Mesenchymal stem cell (in vitro differentiated cells and primary cell): ENCODE measurements around the gene KLB.
"Not testable (repeated sequence)": the region's sequence is repeated elsewhere in the genome, so short reads cannot be mapped to it uniquely, and the experiment has no call there.

Experiments
- DNase-seq: peaks from one replicate; pipeline ENCODE4 v3.0.0-alpha.2; 2013
- H2AFZ ChIP-seq: one replicate; pipeline ENCODE4 v1.6.1; 2013; ENCODE audit warnings: low read depth, mild to moderate bottlenecking, control low read depth, inconsistent platforms, low read length, moderate library complexity
- H2AK5ac ChIP-seq: 2 replicates; pipeline ENCODE4 v1.6.1; 2013; ENCODE audit warnings: low read length, moderate library complexity, mild to moderate bottlenecking, inconsistent platforms; ENCODE audit not compliant: severe bottlenecking
- H2BK120ac ChIP-seq: one replicate; pipeline ENCODE4 v1.6.1; 2013; ENCODE audit warnings: low read depth, mild to moderate bottlenecking, inconsistent platforms, low read length, moderate library complexity
- H2BK12ac ChIP-seq, 2 experiments: one replicate each; pipeline ENCODE4 v1.6.1; 2013; ENCODE audit warnings: inconsistent platforms in 2 of 2, low read length in 2 of 2, mild to moderate bottlenecking in 2 of 2, moderate library complexity in 2 of 2, control low read depth in 1 of 2
- H2BK15ac ChIP-seq: one replicate; pipeline ENCODE4 v1.6.1; 2013; ENCODE audit warnings: mild to moderate bottlenecking, low read depth, inconsistent platforms; ENCODE audit not compliant: poor library complexity, severe bottlenecking
- H2BK5ac ChIP-seq: 2 replicates; pipeline ENCODE4 v1.6.1; 2013; ENCODE audit warnings: low read depth, mild to moderate bottlenecking, low read length, control low read depth, inconsistent platforms; ENCODE audit not compliant: poor library complexity, severe bottlenecking
- H3K14ac ChIP-seq, 2 experiments: one replicate each; pipeline ENCODE4 v1.6.1; 2013; ENCODE audit warnings: inconsistent platforms in 2 of 2, low read length in 2 of 2, control low read depth in 1 of 2, mild to moderate bottlenecking in 1 of 2, moderate library complexity in 1 of 2
- H3K18ac ChIP-seq, 2 experiments: one replicate each; pipeline ENCODE4 v1.6.1; 2013; ENCODE audit warnings: inconsistent platforms in 2 of 2, low read length in 2 of 2, control low read depth in 1 of 2, low read depth in 1 of 2, mild to moderate bottlenecking in 1 of 2
- H3K23ac ChIP-seq, 2 experiments: one replicate each; pipeline ENCODE4 v1.6.1; 2013; ENCODE audit warnings: inconsistent platforms in 2 of 2, low read length in 2 of 2, mild to moderate bottlenecking in 2 of 2, moderate library complexity in 2 of 2, control low read depth in 1 of 2
- H3K27ac ChIP-seq: 2 replicates; pipeline ENCODE4 v1.5.1; 2013; ENCODE audit warnings: mild to moderate bottlenecking, moderate library complexity, low read length, control low read depth, inconsistent platforms; ENCODE audit not compliant: poor library complexity, severe bottlenecking
- H3K27me3 ChIP-seq, 2 experiments: 2 replicates each; pipeline versions ENCODE4 v1.6.1 to v1.7.0; 2013; ENCODE audit warnings: low read length in 2 of 2, mild to moderate bottlenecking in 2 of 2, moderate library complexity in 2 of 2, control low read depth in 1 of 2, inconsistent platforms in 1 of 2; ENCODE audit not compliant: control insufficient read depth in 1 of 2, insufficient read depth in 1 of 2
- H3K36me3 ChIP-seq, 2 experiments: 2 replicates each; pipeline versions ENCODE4 v1.6.1 to v1.7.0; 2013; ENCODE audit warnings: low read length in 2 of 2, control low read depth in 1 of 2, inconsistent platforms in 1 of 2, low read depth in 1 of 2, mild to moderate bottlenecking in 1 of 2; ENCODE audit not compliant: insufficient read depth in 2 of 2, control insufficient read depth in 1 of 2
- H3K4ac ChIP-seq, 2 experiments: one replicate each; pipeline ENCODE4 v1.6.1; 2013; ENCODE audit warnings: inconsistent platforms in 2 of 2, low read length in 2 of 2, mild to moderate bottlenecking in 2 of 2, moderate library complexity in 2 of 2, control low read depth in 1 of 2, low read depth in 1 of 2
- H3K4me1 ChIP-seq: 2 replicates; pipeline ENCODE4 v1.6.1; 2013; ENCODE audit warnings: low read depth, low read length, control low read depth; ENCODE audit not compliant: control insufficient read depth, insufficient read depth
- H3K4me2 ChIP-seq: 2 replicates; pipeline ENCODE4 v1.6.1; 2013; ENCODE audit warnings: low read length, mild to moderate bottlenecking, inconsistent platforms; ENCODE audit not compliant: poor library complexity, severe bottlenecking
- H3K4me3 ChIP-seq, 2 experiments: 2 replicates each; pipeline versions ENCODE4 v1.5.1 to v1.7.0; 2013; ENCODE audit warnings: low read length in 2 of 2, mild to moderate bottlenecking in 2 of 2, control low read depth in 1 of 2, low read depth in 1 of 2; ENCODE audit not compliant: insufficient read depth in 1 of 2
- H3K79me1 ChIP-seq: replicated peaks from 2 replicates; pipeline ENCODE4 v1.6.1; 2013; ENCODE audit warnings: mild to moderate bottlenecking, control low read depth, low read length, inconsistent platforms; ENCODE audit not compliant: poor library complexity, severe bottlenecking
- H3K9ac ChIP-seq: 2 replicates; pipeline ENCODE4 v1.7.0; 2013; ENCODE audit warnings: mild to moderate bottlenecking, low read length, moderate library complexity
- H3K9me3 ChIP-seq: 2 replicates; pipeline ENCODE4 v1.7.0; 2013; ENCODE audit warnings: mild to moderate bottlenecking, low read length; ENCODE audit not compliant: control insufficient read depth
- H4K8ac ChIP-seq: one replicate; pipeline ENCODE4 v1.6.1; 2013; ENCODE audit warnings: inconsistent platforms, mild to moderate bottlenecking, low read length, moderate library complexity
- H4K91ac ChIP-seq: one replicate; pipeline ENCODE4 v1.6.1; 2013; ENCODE audit warnings: mild to moderate bottlenecking, low read length, inconsistent platforms
- WGBS: methylation state at CpG from one replicate; pipeline ENCODE4 v1.1.7; 2013; ENCODE audit warnings: mixed read lengths; 5-methylcytosine and 5-hydroxymethylcytosine counted together

KLB gene

GRCh38 chr4:39422247-39422646, 15.5 kb downstream of the KLB start:
- H3K9ac ChIP-seq, result no peak overlapping the region
- no peak overlapping the region for H4K8ac ChIP-seq
- H3K4me3 ChIP-seq, result no peak overlapping the region
- H3K4ac ChIP-seq, result no peak overlapping the region
- H3K14ac ChIP-seq, result no peak overlapping the region
- WGBS, result 100% methylated on average over 1 of the region's 3 CpGs
- H3K27me3 ChIP-seq, result no peaks in the 10 kb centered on the region
- no peak overlapping the region for H2BK5ac ChIP-seq
- H4K91ac ChIP-seq, result no peak overlapping the region
- no peak overlapping the region for H2AK5ac ChIP-seq
- H2AFZ ChIP-seq, result no peak overlapping the region
- H2BK12ac ChIP-seq, result no peak overlapping the region
- H3K4me2 ChIP-seq, result no peak overlapping the region
- H3K4me1 ChIP-seq, result no peaks in the 10 kb centered on the region
- no peak overlapping the region for H2BK120ac ChIP-seq
- H3K18ac ChIP-seq, result no peak overlapping the region
- no peaks in the 10 kb centered on the region for H3K79me1 ChIP-seq
- no peaks in the 10 kb centered on the region for H3K36me3 ChIP-seq
- no peak overlapping the region for H3K23ac ChIP-seq
- no peak for DNase-seq
- H3K27ac ChIP-seq, result no peak overlapping the region
- no peak overlapping the region for H2BK15ac ChIP-seq
- no peaks in the 10 kb centered on the region for H3K9me3 ChIP-seq

- not testable (repeated sequence) for H3K36me3 ChIP-seq, H3K27ac ChIP-seq, H2AFZ ChIP-seq, H3K27me3 ChIP-seq, H3K9ac ChIP-seq, H2AK5ac ChIP-seq, H3K4me1 ChIP-seq, DNase-seq, H4K8ac ChIP-seq, H3K14ac ChIP-seq, H2BK120ac ChIP-seq, H2BK15ac ChIP-seq, H3K4me2 ChIP-seq, H3K79me1 ChIP-seq, H4K91ac ChIP-seq, H3K4me3 ChIP-seq, H3K18ac ChIP-seq, H3K9me3 ChIP-seq, H3K23ac ChIP-seq, H2BK5ac ChIP-seq, H2BK12ac ChIP-seq, H3K4ac ChIP-seq
- 70% methylated on average over 1 of the region's 1 CpG for WGBS
Measured at GRCh38 chr4:39425297-39425696, 18.6 kb downstream of the KLB start.

- H3K4ac ChIP-seq, result no peak overlapping the region
- WGBS, result 100% methylated on average over 1 of the region's 1 CpG
- DNase-seq, result no peak
Measured at GRCh38 chr4:39426728-39427127, 20.0 kb downstream of the KLB start.

GRCh38 chr4:39427520-39428114, 20.9 kb downstream of the KLB start:
- Histone ChIP-seq H2AFZ (no peak overlapping the region), H2BK12ac (no peak overlapping the region), H3K4me3 (no peak overlapping the region), H2BK15ac (no peak overlapping the region), H3K18ac (no peak overlapping the region), H3K36me3 (no peaks in the 10 kb centered on the region), H4K91ac (no peak overlapping the region), H3K9me3 (no peaks in the 10 kb centered on the region), H3K27ac (no peak overlapping the region), H2BK120ac (no peak overlapping the region), H2BK5ac (no peak overlapping the region), H3K4me1 (no peaks in the 10 kb centered on the region), H3K14ac (no peak overlapping the region), H3K4ac (no peak overlapping the region), H3K9ac (no peak overlapping the region), H2AK5ac (no peak overlapping the region), H3K27me3 (peaks cover 0 to 5% of the 10 kb centered on the region in 2 experiments), H3K79me1 (no peaks in the 10 kb centered on the region), H4K8ac (no peak overlapping the region), H3K23ac (no peak overlapping the region), H3K4me2 (no peak overlapping the region)
- no peak for DNase-seq
- WGBS, result 64% methylated on average over 9 of the region's 10 CpGs

More at GRCh38 chr4:39426728-39427127, 20.0 kb downstream of the KLB start:
- H2BK120ac ChIP-seq, result no peak overlapping the region
- H3K27me3 ChIP-seq, result peaks cover 0 to 5% of the 10 kb centered on the region in 2 experiments
- H3K18ac ChIP-seq, result no peak overlapping the region
- H2BK15ac ChIP-seq, result no peak overlapping the region
- H4K8ac ChIP-seq, result no peak overlapping the region
- H3K36me3 ChIP-seq, result no peaks in the 10 kb centered on the region
- H3K4me1 ChIP-seq, result no peaks in the 10 kb centered on the region
- no peak overlapping the region for H3K9ac ChIP-seq
- no peak overlapping the region for H3K27ac ChIP-seq
- no peak overlapping the region for H3K4me3 ChIP-seq
- no peak overlapping the region for H2AFZ ChIP-seq
- H2BK12ac ChIP-seq, result no peak overlapping the region
- H3K4me2 ChIP-seq, result no peak overlapping the region
- H2AK5ac ChIP-seq, result no peak overlapping the region
- H3K14ac ChIP-seq, result no peak overlapping the region
- H2BK5ac ChIP-seq, result no peak overlapping the region
- no peak overlapping the region for H3K23ac ChIP-seq
- H4K91ac ChIP-seq, result no peak overlapping the region
- H3K9me3 ChIP-seq, result no peaks in the 10 kb centered on the region
- H3K79me1 ChIP-seq, result no peaks in the 10 kb centered on the region
